HepG2 (cell line): Measurements from ENCODE around the gene RAET1L. TPM values are rescaled to one million over a fixed set of nuclear protein-coding genes. Genes with fewer than 3 reads are reported as not detected.

Experiments used
- ATAC-seq: fragments of 200-7000 bp; cut with Tn5 transposase; 3 replicates; pipeline ENCODE4 v1.9.1; 2020; ENCODE audit warnings: mild to moderate bottlenecking, moderate library complexity
- Bru-seq: library from RNA; stranded (reverse); fragments of 400-500 nt; gene quantifications from one replicate; lab custom pipeline; 2021; lab: Mats Ljungman, UMichigan
- BruChase-seq, 2 experiments: library from RNA; stranded (reverse); fragments of 400-500 nt; gene quantifications; one replicate each; lab custom pipeline; 2021; lab: Mats Ljungman, UMichigan
- BruUV-seq: library from RNA; stranded (reverse); fragments of 400-500 nt; replicated peaks from 2 replicates; lab custom pipeline; 2021; lab: Mats Ljungman, UMichigan
- CTCF ChIA-PET: fragments of 300-600 bp; formaldehyde crosslinking; extraction: SDS; loops from one replicate; lab custom pipeline; 2021; ENCODE audit warnings: low total read pairs, inconsistent platforms, low intra/inter-chr PET ratio; lab: Yijun Ruan, JAX
- POLR2A ChIA-PET: fragments of 350-600 bp; sonication (Branson Sonifier 250); formaldehyde crosslinking; loops from one replicate; lab custom pipeline; 2020; ENCODE audit warnings: antibody characterized with exemption, inconsistent platforms; lab: Yijun Ruan, JAX
- DNase-seq: peaks from one replicate; pipeline ENCODE4 v3.0.0-alpha.2; 2015; ENCODE audit warnings: low spot score
- FAIRE-seq: peaks from 3 replicates; lab custom pipeline; 2011; peaks lifted over from hg19 to GRCh38; lab: Jason Lieb, UNC
- H2AFZ ChIP-seq: one replicate; pipeline ENCODE4 v1.6.1; 2011; ENCODE audit warnings: low read length, inconsistent platforms
- H3K27ac ChIP-seq: fragments of 300-600 bp; 3 replicates; pipeline ENCODE4 v1.8.0; 2011; ENCODE audit warnings: mixed run types, mild to moderate bottlenecking, mixed read lengths, low read length, inconsistent platforms; ENCODE audit not compliant: insufficient read depth; ENCODE audit errors: extremely low read length
- H3K27me3 ChIP-seq, 2 experiments: fragments of 200-600 bp in 1 of 2; 2 replicates in 1 of 2; 3 replicates in 1 of 2; pipeline versions ENCODE4 v1.6.0 to v1.8.0; 2011; ENCODE audit warnings: low read length in 2 of 2, mild to moderate bottlenecking in 2 of 2, moderate library complexity in 2 of 2, inconsistent platforms in 1 of 2; ENCODE audit not compliant: insufficient read depth in 2 of 2, control insufficient read depth in 1 of 2
- H3K36me3 ChIP-seq, 2 experiments: fragments of 200-600 bp in 1 of 2; replicated peaks in 1 of 2; 2 replicates in 1 of 2; 3 replicates in 1 of 2; pipeline versions ENCODE4 v1.5.1 to v1.8.0; 2011; ENCODE audit warnings: low read length in 2 of 2, inconsistent platforms in 1 of 2; ENCODE audit not compliant: insufficient read depth in 2 of 2, control insufficient read depth in 1 of 2
- H3K4me1 ChIP-seq: 2 replicates; pipeline ENCODE4 v1.5.1; 2012; ENCODE audit warnings: low read length, inconsistent platforms; ENCODE audit not compliant: insufficient read depth
- H3K4me2 ChIP-seq: 2 replicates; pipeline ENCODE4 v1.6.0; 2011; ENCODE audit warnings: low read depth, low read length, inconsistent platforms
- H3K4me3 ChIP-seq, 3 experiments: fragments of 200-600 bp in 1 of 3; sonication (generic), shearing (Covaris generic) in 1 of 3; replicated peaks in 1 of 3; 2 replicates each; pipeline ENCODE4 v1.5.1; 2011 to 2016; ENCODE audit warnings: low read length in 3 of 3, inconsistent platforms in 2 of 3, low read depth in 2 of 3, mild to moderate bottlenecking in 2 of 3, control low read depth in 1 of 3, mixed read lengths in 1 of 3; ENCODE audit not compliant: insufficient read depth in 1 of 3
- H3K79me2 ChIP-seq: one replicate; pipeline ENCODE4 v1.6.1; 2011; ENCODE audit warnings: low read length, inconsistent platforms; ENCODE audit not compliant: insufficient read depth
- H3K9ac ChIP-seq: 2 replicates; pipeline ENCODE4 v1.6.0; 2011; ENCODE audit warnings: mild to moderate bottlenecking, low read depth, low read length, inconsistent platforms; ENCODE audit not compliant: insufficient read depth
- H3K9me3 ChIP-seq: 2 replicates; pipeline ENCODE4 v1.5.1; 2012; ENCODE audit warnings: mild to moderate bottlenecking, low read length
- H4K20me1 ChIP-seq: 2 replicates; pipeline ENCODE4 v1.6.0; 2011; ENCODE audit warnings: inconsistent platforms, mild to moderate bottlenecking, low read length, moderate library complexity; ENCODE audit not compliant: insufficient read depth
- KLF16 ChIP-seq, 2 experiments: sonication (generic) in 1 of 2; formaldehyde crosslinking in 1 of 2; IDR thresholded peaks; 2 replicates each; pipeline versions ENCODE4 v1.6.1 to v1.8.0; 2016 to 2023; ENCODE audit warnings: missing genetic modification reagents in 2 of 2, missing compliant biosample characterization in 1 of 2
- WGBS: methylation state at CpG from one replicate; pipeline ENCODE4 v1.1.6; 2017; ENCODE audit warnings: low lambda C conversion rate; 5-methylcytosine and 5-hydroxymethylcytosine counted together
- in situ Hi-C: cut with HindIII; loops from 2 replicates; pipeline ENCODE4 v1.10.0; 2017; ENCODE audit warnings: low pct_unique_long_range_greater_than_20kb; ENCODE audit not compliant: extremely low pct_ligation_motif_present
- intact Hi-C: fragments of 100-400 bp; cut with micrococcal nuclease; formaldehyde crosslinking; loops from one replicate; pipeline ENCODE4 v1.10.0; 2022; ENCODE audit not compliant: unreplicated experiment
- long read RNA-seq, 2 experiments: library from RNA in 1 of 2; library from polyadenylated mRNA in 1 of 2; stranded (forward) in 1 of 2; unstranded in 1 of 2; transcript quantifications; one replicate each; pipeline ENCODE4 v2.0.0, GENCODE V29; 2019 to 2022
- polyA minus RNA-seq, 3 experiments: library from RNA; depleted of rRNA, polyadenylated mRNA; stranded (reverse); fragments of >200 nt; gene quantifications; 2 replicates each; pipeline ENCODE4 v1.2.3, GENCODE V29; 2011; ENCODE audit warnings: low replicate concordance in 1 of 3
- polyA plus RNA-seq, 8 experiments: library from polyadenylated mRNA; depleted of rRNA in 3 of 8; stranded (reverse) in 7 of 8; unstranded in 1 of 8; fragments of >200 nt; fragmentation: Illumina TruSeq in 4 of 8; extraction: Trizol in 4 of 8; gene quantifications; 2 replicates each; pipeline versions ENCODE4 v1.2.1 to v1.2.3, GENCODE V29; 2011 to 2016; ENCODE audit warnings: low read depth in 4 of 8, missing spikeins in 1 of 8, mixed read lengths in 1 of 8; ENCODE audit not compliant: insufficient read depth in 1 of 8
- total RNA-seq, 5 experiments: library from RNA; depleted of rRNA; stranded (reverse); fragments of >200 nt; fragmentation: Illumina TruSeq; extraction: Trizol; gene quantifications; 2 replicates each; pipeline ENCODE4 v1.2.3, GENCODE V29; 2016; ENCODE audit warnings: low read depth in 1 of 5
- TF ChIP-seq, protein P1 (sequence below): IDR thresholded peaks from 2 replicates; pipeline ENCODE4 v1.6.1; 2016; ENCODE audit warnings: low read depth, missing genetic modification reagents, missing compliant biosample characterization

The RAET1L gene, protein sequence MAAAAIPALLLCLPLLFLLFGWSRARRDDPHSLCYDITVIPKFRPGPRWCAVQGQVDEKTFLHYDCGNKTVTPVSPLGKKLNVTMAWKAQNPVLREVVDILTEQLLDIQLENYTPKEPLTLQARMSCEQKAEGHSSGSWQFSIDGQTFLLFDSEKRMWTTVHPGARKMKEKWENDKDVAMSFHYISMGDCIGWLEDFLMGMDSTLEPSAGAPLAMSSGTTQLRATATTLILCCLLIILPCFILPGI
- total RNA-seq (2016; rRNA removed; fragmentation: Illumina TruSeq; extraction: Trizol) (not detected in 2 replicates), polyA plus RNA-seq (2011; rRNA removed) (not detected in 2 replicates), polyA minus RNA-seq (2011; rRNA and poly(A)+ RNA removed; ENCODE audit: low replicate concordance) (0.26 TPM in 1 of 2 replicates, not detected in the other), Bru-seq, nascent RNA (not detected), BruChase-seq, experiment 1, labeled RNA remaining after a 6-hour chase (not detected), BruChase-seq, experiment 2, labeled RNA remaining after a 2-hour chase (not detected)
- total RNA-seq (2016; cell fraction: cytosol; rRNA removed; fragmentation: Illumina TruSeq; extraction: Trizol; ENCODE audit: low read depth), result not detected in 2 replicates
- total RNA-seq (2016; cell fraction: insoluble cytoplasmic fraction; rRNA removed; fragmentation: Illumina TruSeq; extraction: Trizol), result not detected in 2 replicates
- total RNA-seq (2016; cell fraction: membrane; rRNA removed; fragmentation: Illumina TruSeq; extraction: Trizol), result not detected in 2 replicates
- total RNA-seq (2016; cell fraction: nucleus; rRNA removed; fragmentation: Illumina TruSeq; extraction: Trizol), result not detected in 2 replicates
- polyA plus RNA-seq (2011; cell fraction: cytosol; rRNA removed), result not detected in 2 replicates
- not detected in 2 replicates for polyA plus RNA-seq (2011; cell fraction: nucleus; rRNA removed)
- not detected in 2 replicates for polyA plus RNA-seq (2012)
- not detected in 2 replicates for polyA plus RNA-seq (2016; cell fraction: cytosol; fragmentation: Illumina TruSeq; extraction: Trizol; ENCODE audit: low read depth)
- not detected in 2 replicates for polyA plus RNA-seq (2016; cell fraction: insoluble cytoplasmic fraction; fragmentation: Illumina TruSeq; extraction: Trizol; ENCODE audit: low read depth)
- polyA plus RNA-seq (2016; cell fraction: membrane; fragmentation: Illumina TruSeq; extraction: Trizol; ENCODE audit: low read depth), result not detected in 2 replicates
- not detected in 2 replicates for polyA plus RNA-seq (2016; cell fraction: nucleus; fragmentation: Illumina TruSeq; extraction: Trizol; ENCODE audit: insufficient read depth, low read depth)
- not detected in 2 replicates for polyA minus RNA-seq (2011; cell fraction: cytosol; rRNA and poly(A)+ RNA removed)
- polyA minus RNA-seq (2011; cell fraction: nucleus; rRNA and poly(A)+ RNA removed), result not detected in 2 replicates
- long read RNA-seq, experiment 1, result 0 reads
- long read RNA-seq, experiment 2, result 0 reads

- peaks cover 9 to 36% of the 10 kb centered on the region in 2 experiments for H3K27me3 ChIP-seq
- H3K36me3 ChIP-seq, result no peaks in the 10 kb centered on the region
- H3K4me2 ChIP-seq, result no peak within 1 kb of the TSS
- TF ChIP-seq, protein P1, sequence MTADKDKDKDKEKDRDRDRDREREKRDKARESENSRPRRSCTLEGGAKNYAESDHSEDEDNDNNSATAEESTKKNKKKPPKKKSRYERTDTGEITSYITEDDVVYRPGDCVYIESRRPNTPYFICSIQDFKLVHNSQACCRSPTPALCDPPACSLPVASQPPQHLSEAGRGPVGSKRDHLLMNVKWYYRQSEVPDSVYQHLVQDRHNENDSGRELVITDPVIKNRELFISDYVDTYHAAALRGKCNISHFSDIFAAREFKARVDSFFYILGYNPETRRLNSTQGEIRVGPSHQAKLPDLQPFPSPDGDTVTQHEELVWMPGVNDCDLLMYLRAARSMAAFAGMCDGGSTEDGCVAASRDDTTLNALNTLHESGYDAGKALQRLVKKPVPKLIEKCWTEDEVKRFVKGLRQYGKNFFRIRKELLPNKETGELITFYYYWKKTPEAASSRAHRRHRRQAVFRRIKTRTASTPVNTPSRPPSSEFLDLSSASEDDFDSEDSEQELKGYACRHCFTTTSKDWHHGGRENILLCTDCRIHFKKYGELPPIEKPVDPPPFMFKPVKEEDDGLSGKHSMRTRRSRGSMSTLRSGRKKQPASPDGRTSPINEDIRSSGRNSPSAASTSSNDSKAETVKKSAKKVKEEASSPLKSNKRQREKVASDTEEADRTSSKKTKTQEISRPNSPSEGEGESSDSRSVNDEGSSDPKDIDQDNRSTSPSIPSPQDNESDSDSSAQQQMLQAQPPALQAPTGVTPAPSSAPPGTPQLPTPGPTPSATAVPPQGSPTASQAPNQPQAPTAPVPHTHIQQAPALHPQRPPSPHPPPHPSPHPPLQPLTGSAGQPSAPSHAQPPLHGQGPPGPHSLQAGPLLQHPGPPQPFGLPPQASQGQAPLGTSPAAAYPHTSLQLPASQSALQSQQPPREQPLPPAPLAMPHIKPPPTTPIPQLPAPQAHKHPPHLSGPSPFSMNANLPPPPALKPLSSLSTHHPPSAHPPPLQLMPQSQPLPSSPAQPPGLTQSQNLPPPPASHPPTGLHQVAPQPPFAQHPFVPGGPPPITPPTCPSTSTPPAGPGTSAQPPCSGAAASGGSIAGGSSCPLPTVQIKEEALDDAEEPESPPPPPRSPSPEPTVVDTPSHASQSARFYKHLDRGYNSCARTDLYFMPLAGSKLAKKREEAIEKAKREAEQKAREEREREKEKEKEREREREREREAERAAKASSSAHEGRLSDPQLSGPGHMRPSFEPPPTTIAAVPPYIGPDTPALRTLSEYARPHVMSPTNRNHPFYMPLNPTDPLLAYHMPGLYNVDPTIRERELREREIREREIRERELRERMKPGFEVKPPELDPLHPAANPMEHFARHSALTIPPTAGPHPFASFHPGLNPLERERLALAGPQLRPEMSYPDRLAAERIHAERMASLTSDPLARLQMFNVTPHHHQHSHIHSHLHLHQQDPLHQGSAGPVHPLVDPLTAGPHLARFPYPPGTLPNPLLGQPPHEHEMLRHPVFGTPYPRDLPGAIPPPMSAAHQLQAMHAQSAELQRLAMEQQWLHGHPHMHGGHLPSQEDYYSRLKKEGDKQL (CRISPR knock-in tag), result no peak
- no peak for TF ChIP-seq KLF16 (CRISPR knock-in tag; IDR thresholded peaks at IDR 0.05)
- TF ChIP-seq, all 625 proteins: peak for 0
- CTCF ChIA-PET, result no interaction called here
- H3K4me3 ChIP-seq, result no peak within 1 kb of the TSS
- 36% methylated on average over 36 of the region's 36 CpGs for WGBS
- intact Hi-C loops (no loop called here), in situ Hi-C loops (loop anchor here (5.0 kb wide), 1 partner anchor 93 kb away; no protein-coding TSS in a partner anchor)
- FAIRE-seq (no peak), ATAC-seq (no peak; the same call in 2 of the 3 replicates), DNase-seq (no peak)
- no TSS peak for BruUV-seq
- H3K9me3 ChIP-seq, result no peaks in the 10 kb centered on the region
- no peak within 1 kb of the TSS for H2AFZ ChIP-seq
- H4K20me1 ChIP-seq, result no peaks in the 10 kb centered on the region
- no peaks in the 10 kb centered on the region for H3K4me1 ChIP-seq
- H3K9ac ChIP-seq, result no peak within 1 kb of the TSS
- H3K79me2 ChIP-seq, result no peaks in the 10 kb centered on the region
- no peak within 1 kb of the TSS for H3K27ac ChIP-seq
- POLR2A ChIA-PET, result no interaction called here
These were observed at the start of gene RAET1L for GRCh38 chr6:150025201-150025917. RAET1L (minus strand) TSS chr6:150025532; CDS start chr6:150025471, 61 bp downstream.
